OCI-LY1 (cell line): ENCODE measurements around the gene NSD1.

Experiments used
- EZH2 ChIP-seq: fragments of 200-600 bp; sonication (generic), shearing (Covaris generic); IDR thresholded peaks from 2 replicates; pipeline ENCODE4 v1.8.0; 2017; ENCODE audit warnings: borderline replicate concordance, mixed run types, mild to moderate bottlenecking, antibody characterized with exemption, low read length, moderate library complexity, mixed read lengths
- TF ChIP-seq, protein P1 (sequence below): fragments of 200-600 bp; sonication (generic), shearing (Covaris generic); IDR thresholded peaks from 2 replicates; pipeline ENCODE4 v1.5.1; 2017; ENCODE audit warnings: mild to moderate bottlenecking, antibody characterized with exemption, low read length, moderate library complexity, mixed read lengths

- no peak for TF ChIP-seq EZH2
- TF ChIP-seq, protein P1, sequence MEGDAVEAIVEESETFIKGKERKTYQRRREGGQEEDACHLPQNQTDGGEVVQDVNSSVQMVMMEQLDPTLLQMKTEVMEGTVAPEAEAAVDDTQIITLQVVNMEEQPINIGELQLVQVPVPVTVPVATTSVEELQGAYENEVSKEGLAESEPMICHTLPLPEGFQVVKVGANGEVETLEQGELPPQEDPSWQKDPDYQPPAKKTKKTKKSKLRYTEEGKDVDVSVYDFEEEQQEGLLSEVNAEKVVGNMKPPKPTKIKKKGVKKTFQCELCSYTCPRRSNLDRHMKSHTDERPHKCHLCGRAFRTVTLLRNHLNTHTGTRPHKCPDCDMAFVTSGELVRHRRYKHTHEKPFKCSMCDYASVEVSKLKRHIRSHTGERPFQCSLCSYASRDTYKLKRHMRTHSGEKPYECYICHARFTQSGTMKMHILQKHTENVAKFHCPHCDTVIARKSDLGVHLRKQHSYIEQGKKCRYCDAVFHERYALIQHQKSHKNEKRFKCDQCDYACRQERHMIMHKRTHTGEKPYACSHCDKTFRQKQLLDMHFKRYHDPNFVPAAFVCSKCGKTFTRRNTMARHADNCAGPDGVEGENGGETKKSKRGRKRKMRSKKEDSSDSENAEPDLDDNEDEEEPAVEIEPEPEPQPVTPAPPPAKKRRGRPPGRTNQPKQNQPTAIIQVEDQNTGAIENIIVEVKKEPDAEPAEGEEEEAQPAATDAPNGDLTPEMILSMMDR = no peak
Observed at GRCh38 chr5:177128551-177128981, 5.0 kb upstream of the NSD1 start.
